GM18505 (cell line): ENCODE measurements around the gene PAQR6.
"Not testable (repeated sequence)": the region's sequence is repeated elsewhere in the genome, so short reads cannot be mapped to it uniquely, and the experiment has no call there.

ENCODE experiments used
- ATAC-seq: cut with Tn5 transposase; IDR thresholded peaks from one replicate; pipeline ENCODE4 v1.9.1; 2021; ENCODE audit not compliant: unreplicated experiment
- POLR2A ChIP-seq: IDR thresholded peaks from 4 replicates; pipeline ENCODE4 v1.6.1; 2011; ENCODE audit warnings: borderline replicate concordance; ENCODE audit not compliant: insufficient read depth, insufficient read length; ENCODE audit errors: extremely low read depth

Gene PAQR6

DNA sequence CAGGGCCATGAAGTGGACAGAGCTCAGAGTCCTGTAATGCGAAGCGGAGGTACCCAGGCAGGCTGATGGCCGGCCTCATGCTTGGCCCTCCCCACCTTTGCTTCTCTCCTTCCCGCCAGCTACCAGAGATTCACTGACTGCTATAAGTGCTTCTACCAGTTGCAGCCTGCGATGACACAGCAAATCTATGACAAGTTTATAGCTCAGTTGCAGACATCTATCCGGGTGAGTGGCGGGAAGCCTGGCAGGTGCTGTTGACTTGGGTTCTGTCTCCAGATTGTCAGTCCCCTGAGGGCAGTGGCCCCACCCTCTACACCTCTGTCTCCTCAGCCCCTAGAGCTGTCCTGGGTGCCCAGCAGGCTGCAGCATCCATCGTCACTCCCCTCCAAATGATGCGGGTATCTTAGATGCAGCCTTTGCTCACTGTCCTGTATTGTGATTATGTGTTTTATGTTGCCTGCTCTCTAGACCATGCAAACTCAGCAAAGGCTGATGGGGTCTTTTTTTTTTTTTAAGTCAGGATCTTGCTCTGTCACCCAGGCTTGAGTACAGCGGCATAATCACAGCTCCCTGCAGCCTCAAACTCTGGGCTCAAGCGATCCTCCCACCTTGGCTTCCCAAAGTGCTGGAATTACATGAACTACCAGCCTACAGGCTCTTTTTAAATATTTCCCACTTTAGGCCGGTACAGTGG lies 15.5 kb downstream of the PAQR6 start:
- no peak for ATAC-seq
- TF ChIP-seq POLR2A: no peak

DNA sequence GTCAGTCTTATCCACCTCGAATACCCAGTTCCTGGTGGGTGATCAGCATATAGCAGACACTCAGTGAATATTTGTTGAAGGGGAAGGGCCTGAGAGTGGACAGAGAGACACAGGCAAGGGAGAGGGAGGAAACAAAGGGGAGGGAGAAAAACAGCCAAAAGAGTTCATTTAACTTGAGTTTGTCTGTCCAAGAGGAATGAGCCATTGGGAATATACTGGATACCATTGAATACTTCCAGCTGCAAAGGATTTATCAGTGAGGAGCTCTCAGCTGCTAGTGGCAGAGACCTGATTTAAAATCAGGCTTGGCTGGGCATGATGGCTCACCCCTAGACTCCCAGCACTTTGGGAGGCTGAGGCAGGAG lies 17.4 kb downstream of the PAQR6 start:
- no peak for ATAC-seq
- TF ChIP-seq POLR2A: no peak

DNA sequence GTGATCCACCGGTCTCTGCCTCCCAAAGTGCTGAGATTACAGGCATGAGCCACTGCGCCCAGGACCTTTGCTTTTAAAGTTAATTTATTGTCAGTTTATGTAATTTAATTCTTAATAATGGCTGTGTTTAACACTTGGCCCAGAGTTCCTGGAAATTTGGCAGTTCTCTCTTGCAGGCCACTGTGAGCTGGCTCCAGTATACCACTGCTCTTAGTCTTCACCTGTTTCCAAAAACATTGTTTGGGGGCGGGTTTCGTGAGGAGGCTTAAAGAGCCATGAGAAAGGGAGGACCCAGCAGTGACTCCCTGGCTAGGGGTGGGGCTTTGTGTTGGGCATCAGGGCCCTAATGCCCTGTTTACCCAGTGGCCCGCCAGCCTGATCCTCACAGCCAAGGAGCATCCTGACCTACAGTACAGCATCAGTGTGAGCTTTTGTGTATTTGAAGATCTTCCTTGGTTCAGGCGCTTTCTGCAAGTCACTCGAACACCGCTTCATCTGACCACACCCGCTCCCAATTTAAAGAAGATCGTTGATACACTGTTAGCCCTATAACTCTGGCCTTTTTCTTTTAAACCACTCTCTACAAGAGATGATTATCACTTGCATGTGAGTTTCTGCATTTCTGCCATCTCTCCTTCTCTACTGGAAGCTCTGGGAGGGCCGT lies 17.9 kb downstream of the PAQR6 start:
- TF ChIP-seq POLR2A: no peak
- ATAC-seq: no peak

DNA sequence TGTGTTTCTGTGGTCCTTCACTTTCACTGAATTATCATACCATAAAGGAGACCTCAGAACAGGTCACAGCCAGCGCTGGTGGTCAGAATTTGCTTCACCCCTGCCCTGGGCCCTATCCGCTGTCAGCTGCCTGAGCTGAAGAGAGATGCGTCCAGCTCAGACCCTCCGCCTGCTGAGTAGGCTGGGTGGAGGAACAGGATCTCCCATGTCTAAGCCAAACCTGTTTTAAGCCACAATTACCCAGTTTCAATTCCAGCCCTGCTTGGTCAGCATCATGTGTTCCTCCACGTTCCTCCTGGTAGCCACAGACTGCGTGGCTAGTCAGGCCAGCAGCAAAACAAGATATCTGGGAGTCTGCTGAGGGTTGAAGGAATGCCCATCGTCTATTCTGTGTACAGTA lies 19.4 kb downstream of the PAQR6 start:
- ATAC-seq: no peak

DNA sequence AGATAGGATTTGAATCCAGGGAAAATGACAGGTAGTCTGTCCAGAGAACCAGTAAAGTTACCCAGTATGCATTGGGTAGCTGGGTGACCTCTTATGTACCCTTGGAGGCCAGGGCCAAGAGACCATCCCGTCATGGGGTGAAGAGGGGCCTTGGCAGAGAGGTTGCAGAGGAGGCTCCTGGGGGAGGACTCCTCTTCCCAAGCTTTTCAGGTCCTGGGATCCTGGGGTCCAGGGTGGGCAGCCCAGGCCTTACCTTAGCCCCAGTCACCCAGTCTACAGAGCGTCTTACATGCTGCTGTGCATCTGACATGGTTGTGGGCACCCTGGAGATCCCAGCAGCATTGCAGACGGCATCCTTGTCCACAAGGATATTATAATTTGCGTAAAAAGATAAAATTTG lies 21.1 kb downstream of the PAQR6 start:
- TF ChIP-seq POLR2A: no peak
- ATAC-seq: no peak

More for the DNA sequence above, 19.4 kb downstream of the PAQR6 start:
- TF ChIP-seq POLR2A: no peak

DNA sequence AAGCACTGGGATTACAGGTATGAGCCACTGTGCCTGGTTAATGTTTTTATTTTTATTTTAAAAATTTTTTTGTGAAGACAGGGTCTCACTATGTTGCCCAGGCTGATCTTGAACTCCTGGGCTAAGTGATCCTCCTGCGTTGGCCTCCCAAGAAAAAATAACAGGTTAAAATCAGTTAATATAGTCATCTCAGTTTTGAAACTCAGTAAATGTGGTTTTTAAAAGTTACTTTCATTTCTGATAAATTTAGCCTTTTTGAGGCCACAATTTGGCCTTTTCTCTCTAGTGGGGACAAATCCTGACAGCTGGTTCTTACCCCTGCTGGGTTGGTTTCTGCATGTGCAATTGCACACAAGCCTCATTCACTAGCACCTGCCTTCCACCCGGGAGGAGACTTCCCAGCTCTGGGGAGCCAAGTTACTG lies 21.7 kb downstream of the PAQR6 start:
- peak; percentile 20 for TF ChIP-seq POLR2A
- peak; percentile 53 for ATAC-seq

DNA sequence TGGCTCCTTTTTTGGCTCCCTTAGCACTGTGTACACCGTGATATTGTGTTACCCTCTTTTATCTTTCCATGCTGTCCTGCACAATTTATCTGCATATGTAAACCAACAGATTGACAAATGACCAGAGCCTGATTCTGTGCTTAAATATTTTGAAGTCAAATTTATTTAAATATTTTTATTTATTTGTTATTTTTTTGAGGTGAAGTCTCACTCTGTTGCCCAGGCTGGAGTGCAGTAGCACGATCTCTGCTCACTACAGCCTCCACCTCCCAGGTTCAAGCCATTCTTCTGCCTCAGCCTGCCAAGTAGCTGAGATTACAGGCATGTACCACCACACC lies 22.2 kb downstream of the PAQR6 start:
- peak; percentile 8 for ATAC-seq
- TF ChIP-seq POLR2A: no peak

DNA sequence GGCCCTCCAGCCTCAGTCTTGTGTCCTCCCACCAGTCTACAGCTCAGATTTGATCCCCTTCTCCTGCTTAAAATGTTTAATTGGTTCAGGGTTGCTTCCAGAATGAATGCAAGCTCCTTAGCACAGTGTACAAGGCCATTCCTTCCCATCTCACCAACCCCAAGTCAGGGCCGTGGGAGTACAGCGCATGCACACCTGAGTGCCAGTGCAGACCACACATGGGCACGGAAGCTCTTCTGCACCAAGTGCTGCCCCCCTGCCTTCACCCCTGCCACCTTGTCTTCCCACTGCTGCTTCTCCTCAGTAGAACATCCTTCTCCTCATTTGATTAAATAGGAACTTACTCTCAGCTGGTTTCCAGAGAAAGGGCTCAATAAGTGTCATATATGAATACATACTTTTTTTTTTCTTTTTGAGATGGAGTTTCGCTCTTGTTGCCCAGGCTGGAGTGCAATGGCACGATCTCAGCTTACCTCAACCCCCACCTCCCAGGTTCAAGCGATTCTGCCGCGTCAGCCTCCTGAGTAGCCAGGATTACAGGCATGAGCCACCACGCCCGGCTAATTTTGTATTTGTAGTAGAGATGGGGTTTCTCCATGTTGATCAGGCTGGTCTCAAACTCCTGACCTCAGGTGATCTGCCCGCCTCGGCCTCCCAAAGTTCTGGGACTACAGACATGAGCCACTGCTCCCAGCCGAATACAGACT lies 25.7 kb downstream of the PAQR6 start:
- no peak for TF ChIP-seq POLR2A
- no peak for ATAC-seq

DNA sequence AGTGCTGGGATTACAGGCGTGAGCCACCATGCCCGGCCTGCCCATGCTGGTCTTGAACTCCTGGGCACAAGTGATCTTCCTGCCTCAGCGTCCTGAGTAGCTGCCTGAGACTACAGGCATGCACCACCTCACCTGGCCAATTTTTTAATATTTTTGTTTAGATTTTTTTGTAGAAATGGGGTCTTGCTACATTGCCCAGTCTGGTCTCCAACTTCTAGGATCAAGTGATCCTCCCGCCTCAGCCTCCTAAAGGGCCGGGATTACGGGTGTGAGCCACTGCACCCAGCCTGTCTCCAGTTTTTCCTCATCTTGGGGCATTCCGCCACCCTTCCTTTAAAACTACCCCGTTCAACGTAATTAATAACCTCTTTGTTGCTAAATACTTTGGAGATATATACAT lies 27.6 kb downstream of the PAQR6 start:
- TF ChIP-seq POLR2A: no peak
- no peak for ATAC-seq

DNA sequence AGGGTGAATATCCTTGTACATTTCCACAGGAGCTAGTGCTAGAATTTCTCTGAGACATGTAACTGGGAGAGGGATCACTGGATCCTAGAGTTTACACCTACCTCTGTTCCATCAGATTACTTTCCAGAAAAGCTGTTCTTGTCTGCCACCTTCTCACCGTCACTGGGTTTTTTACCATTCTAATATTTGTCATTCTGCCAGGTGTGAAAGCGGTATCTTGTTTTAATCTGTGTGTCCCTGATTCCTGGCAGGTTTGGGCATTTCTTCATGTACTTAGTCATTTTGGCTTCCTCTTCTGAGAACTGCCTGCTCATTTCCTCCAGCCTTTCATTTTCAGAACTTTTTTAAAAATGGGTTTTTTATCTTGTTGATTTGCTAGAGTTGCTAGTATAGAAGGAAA lies 30.0 kb downstream of the PAQR6 start:
- no peak for TF ChIP-seq POLR2A
- no peak for ATAC-seq

DNA sequence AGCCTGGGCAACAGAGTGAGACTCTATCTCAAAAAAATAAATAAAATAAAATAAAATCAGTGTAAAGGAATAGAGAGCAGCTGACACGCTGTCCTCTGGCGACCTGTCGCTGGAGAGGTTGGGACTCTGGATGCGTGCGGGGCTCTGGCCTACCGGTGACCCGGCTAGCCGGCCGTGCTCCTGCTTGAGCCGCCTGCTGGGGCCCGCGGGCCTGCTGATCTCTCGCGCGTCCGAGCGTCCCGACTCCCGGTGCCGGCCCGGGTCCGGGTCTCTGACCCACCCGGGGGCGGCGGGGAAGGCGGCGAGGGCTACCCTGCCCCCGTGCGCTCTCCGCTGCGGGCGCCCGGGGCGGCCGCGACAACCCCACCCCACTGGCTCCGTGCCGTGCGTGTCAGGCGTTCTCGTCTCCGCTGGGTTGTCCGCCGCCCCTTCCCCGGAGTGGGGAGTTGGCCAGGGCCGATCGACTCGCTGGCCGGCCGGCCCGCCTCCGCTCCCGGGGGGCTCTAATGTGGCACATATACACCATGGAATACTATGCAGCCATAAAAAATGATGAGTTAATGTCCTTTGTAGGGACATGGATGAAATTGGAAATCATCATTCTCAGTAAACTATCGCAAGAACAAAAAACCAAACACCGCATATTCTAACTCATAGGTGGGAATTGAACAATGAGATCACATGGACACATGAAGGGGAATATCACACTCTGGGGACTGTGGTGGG lies 31.3 kb downstream of the PAQR6 start:
- not testable (repeated sequence) for ATAC-seq

DNA sequence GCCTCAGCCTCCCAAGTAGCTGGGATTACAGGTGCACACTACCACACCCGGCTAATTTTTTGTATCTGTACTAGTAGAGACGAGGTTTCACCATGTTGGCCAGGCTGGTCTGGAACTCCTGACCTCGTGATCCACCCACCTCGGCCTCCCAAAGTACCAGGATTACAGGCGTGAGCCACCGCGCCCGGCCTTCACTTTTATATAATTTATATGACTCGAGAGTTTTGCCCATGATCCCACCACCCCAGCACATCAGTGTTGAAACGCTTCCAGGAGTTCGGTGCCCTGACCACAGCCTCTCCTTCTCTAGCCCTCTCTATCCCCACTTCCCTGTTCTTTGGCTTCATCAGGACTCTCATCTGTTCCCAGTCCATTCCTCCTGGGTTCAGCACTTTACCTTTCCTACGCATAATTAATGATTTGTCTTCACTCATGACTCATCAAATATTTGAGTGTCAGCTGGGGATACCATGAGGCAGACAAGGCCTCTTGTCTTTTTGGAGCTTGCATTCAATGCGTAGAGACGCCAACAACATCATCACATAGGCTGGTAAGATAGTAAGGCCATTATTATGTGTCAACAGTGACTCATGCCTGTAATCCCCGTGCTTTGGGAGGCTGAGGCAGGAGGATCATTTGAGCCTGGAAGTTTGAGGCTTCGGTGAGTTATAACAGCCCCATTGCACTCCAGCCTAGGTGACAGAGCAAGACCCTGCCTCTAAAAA lies 33.7 kb downstream of the PAQR6 start:
- TF ChIP-seq POLR2A: no peak
- no peak for ATAC-seq

DNA sequence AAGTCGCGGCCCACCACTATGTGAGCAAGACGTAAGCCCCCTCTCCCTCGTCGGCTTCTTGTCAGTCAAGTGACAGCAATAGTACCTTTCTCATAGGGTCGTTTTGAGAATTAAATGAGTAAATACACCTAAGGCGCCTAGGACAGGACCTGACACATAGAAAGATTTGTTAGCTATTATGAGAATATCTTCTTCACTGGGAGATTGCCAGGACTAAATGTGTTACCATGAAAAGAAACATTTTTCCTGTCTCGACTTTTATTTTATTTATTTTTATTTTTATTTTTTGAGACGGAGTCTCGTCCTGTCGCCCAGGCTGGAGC lies 34.3 kb downstream of the PAQR6 start:
- ATAC-seq: no peak

More for the DNA sequence above, 34.3 kb downstream of the PAQR6 start:
- no peak for TF ChIP-seq POLR2A
